Epithelial cell of prostate (primary cell): ENCODE measurements around the gene SCGB1C2.

Experiments
- DNase-seq: peaks from one replicate; pipeline ENCODE4 v3.0.0-alpha.2; 2011; ENCODE audit warnings: low read depth, low spot score
- H3K27ac ChIP-seq: fragments of 450-650 bp; 2 replicates; pipeline ENCODE4 v1.5.1; 2017; ENCODE audit warnings: mild to moderate bottlenecking

SCGB1C2 gene

GRCh38 chr17:187130-187529 lies 49.8 kb downstream of the SCGB1C2 start:
- H3K27ac ChIP-seq = no peak overlapping the region
- no peak for DNase-seq
